HL-60 (cell line): ENCODE measurements around the gene KMT5C.

ENCODE experiments used
- DNase-seq, 2 experiments: peaks; one replicate each; pipeline ENCODE4 v3.0.0-alpha.2; 2010 to 2020; ENCODE audit warnings: low read depth in 1 of 2, low spot score in 1 of 2
- H3K27ac ChIP-seq: fragments of 250-450 bp; sonication (Bioruptor Pico); replicated peaks from 2 replicates; pipeline ENCODE4 v1.5.1; 2020; ENCODE audit warnings: mild to moderate bottlenecking, moderate library complexity
- H3K27me3 ChIP-seq: fragments of 250-450 bp; sonication (Bioruptor Pico); 2 replicates; pipeline ENCODE4 v1.5.1; 2021; ENCODE audit warnings: mild to moderate bottlenecking, moderate library complexity; ENCODE audit not compliant: insufficient read depth, poor library complexity, severe bottlenecking
- H3K4me3 ChIP-seq: replicated peaks from 2 replicates; pipeline ENCODE4 v1.5.1; 2011; ENCODE audit warnings: mild to moderate bottlenecking, control low read depth, low read length; ENCODE audit not compliant: insufficient read depth
- CTCF ChIP-seq: IDR thresholded peaks from one replicate; pipeline ENCODE4 v1.5.1; 2011; ENCODE audit warnings: low read length, control low read depth, inconsistent platforms; ENCODE audit not compliant: insufficient read depth
- GABPA ChIP-seq: IDR thresholded peaks from 2 replicates; pipeline ENCODE4 v1.6.1; 2012; ENCODE audit warnings: low read depth
- POLR2AphosphoS5 ChIP-seq: IDR thresholded peaks from 2 replicates; pipeline ENCODE4 v1.6.1; 2012; ENCODE audit warnings: low read depth
- SPI1 ChIP-seq: IDR thresholded peaks from 2 replicates; pipeline ENCODE4 v1.6.1; 2012; ENCODE audit warnings: low read depth, mild to moderate bottlenecking, borderline replicate concordance
- TF ChIP-seq, protein P1 (sequence below): IDR thresholded peaks from 2 replicates; pipeline ENCODE4 v1.6.1; 2012; ENCODE audit warnings: low read depth; ENCODE audit not compliant: insufficient replicate concordance

KMT5C gene

GRCh38 chr19:55387736-55388497 lies 48.2 kb downstream of the KMT5C start:
- no peak for DNase-seq
- TF ChIP-seq GABPA: no peak
- TF ChIP-seq POLR2AphosphoS5: no peak
- Histone ChIP-seq H3K4me3 (peak overlapping the region; percentile 90), H3K27ac (no peak overlapping the region), H3K27me3 (no peaks in the 10 kb centered on the region)

- no peak for DNase-seq
- TF ChIP-seq POLR2AphosphoS5 (peak; percentile 42; the same call in 1 of the 2 replicates), GABPA (no peak)
- Histone ChIP-seq H3K27ac (no peak overlapping the region), H3K27me3 (no peaks in the 10 kb centered on the region), H3K4me3 (no peak overlapping the region)
Observed at GRCh38 chr19:55389386-55390317, 50.0 kb downstream of the KMT5C start.

- H3K27me3 ChIP-seq: no peaks in the 10 kb centered on the region
- no peak overlapping the region for H3K4me3 ChIP-seq
- H3K27ac ChIP-seq: no peak overlapping the region
- DNase-seq: no peak
- 0 out of 2 replicates have a peak, but pooled peaks have one; percentile 38 for TF ChIP-seq POLR2AphosphoS5
- no peak for TF ChIP-seq SPI1
Observed at GRCh38 chr19:55390461-55390880, 50.8 kb downstream of the KMT5C start.

GRCh38 chr19:55391191-55391670 lies 51.6 kb downstream of the KMT5C start:
- TF ChIP-seq SPI1 (no peak), POLR2AphosphoS5 (no peak; the same call in none of the 2 replicates), GABPA (no peak), CTCF (no peak)
- TF ChIP-seq, protein P1, sequence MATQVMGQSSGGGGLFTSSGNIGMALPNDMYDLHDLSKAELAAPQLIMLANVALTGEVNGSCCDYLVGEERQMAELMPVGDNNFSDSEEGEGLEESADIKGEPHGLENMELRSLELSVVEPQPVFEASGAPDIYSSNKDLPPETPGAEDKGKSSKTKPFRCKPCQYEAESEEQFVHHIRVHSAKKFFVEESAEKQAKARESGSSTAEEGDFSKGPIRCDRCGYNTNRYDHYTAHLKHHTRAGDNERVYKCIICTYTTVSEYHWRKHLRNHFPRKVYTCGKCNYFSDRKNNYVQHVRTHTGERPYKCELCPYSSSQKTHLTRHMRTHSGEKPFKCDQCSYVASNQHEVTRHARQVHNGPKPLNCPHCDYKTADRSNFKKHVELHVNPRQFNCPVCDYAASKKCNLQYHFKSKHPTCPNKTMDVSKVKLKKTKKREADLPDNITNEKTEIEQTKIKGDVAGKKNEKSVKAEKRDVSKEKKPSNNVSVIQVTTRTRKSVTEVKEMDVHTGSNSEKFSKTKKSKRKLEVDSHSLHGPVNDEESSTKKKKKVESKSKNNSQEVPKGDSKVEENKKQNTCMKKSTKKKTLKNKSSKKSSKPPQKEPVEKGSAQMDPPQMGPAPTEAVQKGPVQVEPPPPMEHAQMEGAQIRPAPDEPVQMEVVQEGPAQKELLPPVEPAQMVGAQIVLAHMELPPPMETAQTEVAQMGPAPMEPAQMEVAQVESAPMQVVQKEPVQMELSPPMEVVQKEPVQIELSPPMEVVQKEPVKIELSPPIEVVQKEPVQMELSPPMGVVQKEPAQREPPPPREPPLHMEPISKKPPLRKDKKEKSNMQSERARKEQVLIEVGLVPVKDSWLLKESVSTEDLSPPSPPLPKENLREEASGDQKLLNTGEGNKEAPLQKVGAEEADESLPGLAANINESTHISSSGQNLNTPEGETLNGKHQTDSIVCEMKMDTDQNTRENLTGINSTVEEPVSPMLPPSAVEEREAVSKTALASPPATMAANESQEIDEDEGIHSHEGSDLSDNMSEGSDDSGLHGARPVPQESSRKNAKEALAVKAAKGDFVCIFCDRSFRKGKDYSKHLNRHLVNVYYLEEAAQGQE: no peak
- no peak for DNase-seq
- Histone ChIP-seq H3K27me3 (no peaks in the 10 kb centered on the region), H3K27ac (no peak overlapping the region), H3K4me3 (no peak overlapping the region)

GRCh38 chr19:55391702-55392615 lies 52.3 kb downstream of the KMT5C start:
- Histone ChIP-seq H3K4me3 (no peak overlapping the region), H3K27ac (no peak overlapping the region), H3K27me3 (no peaks in the 10 kb centered on the region)
- no peak for DNase-seq
- no peak for TF ChIP-seq POLR2AphosphoS5
- TF ChIP-seq GABPA: no peak
- no peak for TF ChIP-seq CTCF
- TF ChIP-seq, protein P1: no peak
- TF ChIP-seq SPI1: no peak
